H9 (cell line): ENCODE data around the gene GRIN3B. TPM values are rescaled to one million over a fixed set of nuclear protein-coding genes. Genes with fewer than 3 reads are reported as not detected.
A peak's percentile ranks its signal among the peaks of the same experiment; 100 is the strongest.

Experiments
- DNase-seq: peaks from one replicate; pipeline ENCODE4 v3.0.0-alpha.2; 2017
- H2AFZ ChIP-seq: one replicate; pipeline ENCODE4 v1.6.1; 2013; ENCODE audit warnings: mild to moderate bottlenecking, low read length, control low read depth, moderate library complexity
- H2AK5ac ChIP-seq: 2 replicates; pipeline ENCODE4 v1.6.1; 2013; ENCODE audit warnings: low read length, control low read depth, mixed read lengths; ENCODE audit not compliant: insufficient read length
- H2BK120ac ChIP-seq: one replicate; pipeline ENCODE4 v1.6.1; 2013; ENCODE audit warnings: low read depth, mild to moderate bottlenecking, low read length, control low read depth, inconsistent platforms; ENCODE audit not compliant: poor library complexity, severe bottlenecking
- H2BK12ac ChIP-seq: 2 replicates; pipeline ENCODE4 v1.6.1; 2013; ENCODE audit warnings: low read length, control low read depth, mixed read lengths, low read depth; ENCODE audit not compliant: insufficient read length
- H2BK15ac ChIP-seq: 2 replicates; pipeline ENCODE4 v1.6.1; 2013; ENCODE audit warnings: low read depth, low read length, control low read depth
- H2BK20ac ChIP-seq: one replicate; pipeline ENCODE4 v1.6.1; 2013; ENCODE audit warnings: low read depth, mild to moderate bottlenecking, low read length, control low read depth, inconsistent platforms; ENCODE audit not compliant: poor library complexity, severe bottlenecking
- H2BK5ac ChIP-seq: 2 replicates; pipeline ENCODE4 v1.6.1; 2013; ENCODE audit warnings: low read length, control low read depth, mixed read lengths; ENCODE audit not compliant: insufficient read length
- H3K14ac ChIP-seq: 2 replicates; pipeline ENCODE4 v1.6.1; 2013; ENCODE audit warnings: low read length, control low read depth; ENCODE audit not compliant: insufficient read depth
- H3K18ac ChIP-seq: 2 replicates; pipeline ENCODE4 v1.6.1; 2013; ENCODE audit warnings: low read depth, mild to moderate bottlenecking, mixed read lengths, low read length, control low read depth; ENCODE audit not compliant: insufficient read length
- H3K23ac ChIP-seq: 2 replicates; pipeline ENCODE4 v1.6.1; 2013; ENCODE audit warnings: low read length, control low read depth, mixed read lengths, low read depth; ENCODE audit not compliant: insufficient read length
- H3K23me2 ChIP-seq: 2 replicates; pipeline ENCODE4 v1.6.1; 2013; ENCODE audit warnings: low read depth, mild to moderate bottlenecking, mixed read lengths, low read length, control low read depth; ENCODE audit not compliant: insufficient read length, poor library complexity, severe bottlenecking
- H3K27ac ChIP-seq: 2 replicates; pipeline ENCODE4 v1.5.1; 2013; ENCODE audit warnings: low read length, control low read depth, mixed read lengths, low read depth; ENCODE audit not compliant: insufficient read length
- H3K27me3 ChIP-seq: 2 replicates; pipeline ENCODE4 v1.6.1; 2013; ENCODE audit warnings: low read length, control low read depth, inconsistent platforms; ENCODE audit not compliant: insufficient read depth
- H3K4ac ChIP-seq: 2 replicates; pipeline ENCODE4 v1.6.1; 2013; ENCODE audit warnings: low read depth, mild to moderate bottlenecking, control low read depth, inconsistent platforms, low read length, moderate library complexity
- H3K4me1 ChIP-seq: 2 replicates; pipeline ENCODE4 v1.6.1; 2013; ENCODE audit warnings: low read length, control low read depth, inconsistent platforms; ENCODE audit not compliant: insufficient read depth
- H3K4me2 ChIP-seq: 2 replicates; pipeline ENCODE4 v1.6.1; 2013; ENCODE audit warnings: low read length, control low read depth, mixed read lengths; ENCODE audit not compliant: insufficient read length, insufficient read depth
- H3K56ac ChIP-seq: 2 replicates; pipeline ENCODE4 v1.6.1; 2013; ENCODE audit warnings: low read depth, mild to moderate bottlenecking, mixed read lengths, low read length, control low read depth; ENCODE audit not compliant: insufficient read length
- H3K79me1 ChIP-seq: 2 replicates; pipeline ENCODE4 v1.6.1; 2013; ENCODE audit warnings: low read depth, mild to moderate bottlenecking, moderate library complexity, low read length, control low read depth, inconsistent platforms; ENCODE audit not compliant: insufficient read depth, poor library complexity, severe bottlenecking
- H3K79me2 ChIP-seq: 2 replicates; pipeline ENCODE4 v1.6.1; 2013; ENCODE audit warnings: low read length, control low read depth, inconsistent platforms; ENCODE audit not compliant: insufficient read depth
- H3K9ac ChIP-seq: 2 replicates; pipeline ENCODE4 v1.6.1; 2013; ENCODE audit warnings: low read length, control low read depth, mixed read lengths; ENCODE audit not compliant: insufficient read length; ENCODE audit errors: extremely low read depth
- H3K9me3 ChIP-seq: one replicate; pipeline ENCODE4 v1.6.1; 2013; ENCODE audit warnings: low read depth, low read length, inconsistent platforms; ENCODE audit not compliant: control insufficient read depth
- H3T11ph ChIP-seq: one replicate; pipeline ENCODE4 v1.6.1; 2013; ENCODE audit warnings: mild to moderate bottlenecking, low read length, control low read depth, inconsistent platforms
- H4K20me1 ChIP-seq: one replicate; pipeline ENCODE4 v1.6.1; 2013; ENCODE audit not compliant: control insufficient read depth, insufficient read length, insufficient read depth
- H4K5ac ChIP-seq: 2 replicates; pipeline ENCODE4 v1.6.1; 2013; ENCODE audit warnings: low read depth, mild to moderate bottlenecking, mixed read lengths, low read length, control low read depth; ENCODE audit not compliant: insufficient read length
- H4K8ac ChIP-seq: replicated peaks from 2 replicates; pipeline ENCODE4 v1.6.1; 2013; ENCODE audit warnings: low read length, control low read depth, mixed read lengths, low read depth; ENCODE audit not compliant: insufficient read length
- H4K91ac ChIP-seq: 2 replicates; pipeline ENCODE4 v1.6.1; 2013; ENCODE audit warnings: low read depth, mild to moderate bottlenecking, moderate library complexity, mixed read lengths, low read length, control low read depth; ENCODE audit not compliant: insufficient read length
- H3K27ac Mint-ChIP-seq, 3 experiments: 2 replicates in 2 of 3; 3 replicates in 1 of 3; pipeline ENCODE4 v1.8.0; 2020 to 2021; ENCODE audit warnings: mixed read lengths in 3 of 3, mild to moderate bottlenecking in 1 of 3, moderate library complexity in 1 of 3
- H3K27me3 Mint-ChIP-seq: 2 replicates; pipeline ENCODE4 v1.8.0; 2021; ENCODE audit warnings: low read depth, mild to moderate bottlenecking, moderate library complexity, mixed read lengths
- H3K36me3 Mint-ChIP-seq, 3 experiments: 2 replicates in 2 of 3; 3 replicates in 1 of 3; pipeline ENCODE4 v1.8.0; 2020 to 2021; ENCODE audit warnings: low read depth in 3 of 3, mixed read lengths in 3 of 3; ENCODE audit not compliant: insufficient read depth in 1 of 3
- H3K4me1 Mint-ChIP-seq, 2 experiments: 2 replicates each; pipeline ENCODE4 v1.8.0; 2020; ENCODE audit warnings: mixed read lengths in 2 of 2
- H3K4me3 Mint-ChIP-seq, 2 experiments: 2 replicates in 1 of 2; 3 replicates in 1 of 2; pipeline ENCODE4 v1.8.0; 2020 to 2021; ENCODE audit warnings: mild to moderate bottlenecking in 2 of 2, mixed read lengths in 2 of 2, moderate library complexity in 1 of 2
- H3K9me3 Mint-ChIP-seq, 2 experiments: 2 replicates in 1 of 2; 3 replicates in 1 of 2; pipeline ENCODE4 v1.8.0; 2020; ENCODE audit warnings: mild to moderate bottlenecking in 2 of 2, mixed read lengths in 2 of 2, moderate library complexity in 1 of 2
- CTCF ChIP-seq: fragments of 200-600 bp; sonication (generic); conservative IDR thresholded peaks from 3 replicates; pipeline ENCODE4 v1.8.0; 2021; ENCODE audit warnings: antibody characterized with exemption, mild to moderate bottlenecking
- WGBS: extraction: QIAGEN DNeasy Blood & Tissue Kit; methylation state at CpG from one replicate; pipeline ENCODE4 v1.1.7; 2013; ENCODE audit warnings: missing lambda C conversion rate, low lambda C conversion rate, mixed read lengths; ENCODE audit not compliant: insufficient read length; ENCODE audit errors: extremely low coverage; 5-methylcytosine and 5-hydroxymethylcytosine counted together
- total RNA-seq: library from RNA; stranded (reverse); gene quantifications from 2 replicates; pipeline ENCODE4 v1.2.1, GENCODE V29; 2021

The GRIN3B gene
- total RNA-seq, 1 experiment from 2014 or later: 1.0 TPM

GRCh38 chr19:953445-954271 is 46.6 kb upstream of the GRIN3B start:
- no CpG with 5 or more reads among the region's 33 CpGs for WGBS
- H3K79me2 ChIP-seq: 0 out of 2 replicates have a peak, but pooled peaks cover 3% of the 10 kb centered on the region
- H3K4me2 ChIP-seq: peak overlapping the region; percentile 18

More at GRCh38 chr19:953445-954271, 46.6 kb upstream of the GRIN3B start:
- H2BK15ac ChIP-seq: no peak overlapping the region
- H3K14ac ChIP-seq: no peak overlapping the region
- no peak overlapping the region for H4K8ac ChIP-seq
- H3K9me3 ChIP-seq: no peaks in the 10 kb centered on the region
- Mint-ChIP-seq H3K36me3 (peaks cover 0 to 3% (median 0%) of the 10 kb centered on the region in 3 experiments; a peak in 1 of 7 replicates), H3K27me3 (no peaks in the 10 kb centered on the region; the same call in 1 of the 2 replicates), H3K9me3 (no peaks in the 10 kb centered on the region), H3K4me1 (peaks cover 4 to 39% of the 10 kb centered on the region in 2 experiments; a peak in 3 of 4 replicates), H3K27ac (peak overlapping the region; percentile 38 to 80 (median 73); a peak in 5 of 7 replicates), H3K4me3 (peak overlapping the region in 1 of 2 experiments; percentile 44; a peak in 1 of 5 replicates)
- H3T11ph ChIP-seq: no peak overlapping the region
- no peak for TF ChIP-seq CTCF
- H3K18ac ChIP-seq: no peak overlapping the region
- H2BK20ac ChIP-seq: no peak overlapping the region
- peaks cover 3% of the 10 kb centered on the region for H3K79me1 ChIP-seq
- no peak overlapping the region for H4K5ac ChIP-seq
- no peak overlapping the region for H3K9ac ChIP-seq
- peak; percentile 49 for DNase-seq
- no peaks in the 10 kb centered on the region for H3K27me3 ChIP-seq
- H3K56ac ChIP-seq: no peak overlapping the region
- H4K91ac ChIP-seq: no peak overlapping the region
- no peak overlapping the region for H2AFZ ChIP-seq
- H4K20me1 ChIP-seq: no peaks in the 10 kb centered on the region
- H2BK12ac ChIP-seq: no peak overlapping the region
- peaks cover 3% of the 10 kb centered on the region; the same call in 1 of the 2 replicates for H3K4me1 ChIP-seq
- no peak overlapping the region for H2AK5ac ChIP-seq
- no peaks in the 10 kb centered on the region for H3K23me2 ChIP-seq
- H2BK5ac ChIP-seq: no peak overlapping the region
- no peak overlapping the region for H3K23ac ChIP-seq
- no peak overlapping the region for H3K27ac ChIP-seq
- H2BK120ac ChIP-seq: no peak overlapping the region
- H3K4ac ChIP-seq: no peak overlapping the region
